Panc1 (cell line): ENCODE measurements around the gene CCN5. TPM values are rescaled to one million over a fixed set of nuclear protein-coding genes. Genes with fewer than 3 reads are reported as not detected.

Experiments used
- ATAC-seq: fragments of 200-7000 bp; cut with Tn5 transposase; 2 replicates; pipeline ENCODE4 v1.9.1; 2020; ENCODE audit warnings: mild to moderate bottlenecking, moderate library complexity
- BruUV-seq: library from RNA; stranded (reverse); fragments of 400-500 nt; replicated peaks from 2 replicates; lab custom pipeline; 2021; lab: Mats Ljungman, UMichigan
- CTCF ChIA-PET: fragments of 300-600 bp; sonication (Branson Sonifier 250); formaldehyde crosslinking; loops from one replicate; lab custom pipeline; 2022; ENCODE audit warnings: antibody characterized with exemption; lab: Charles Lee
- POLR2A ChIA-PET: fragments of 300-600 bp; sonication (Branson Sonifier 250); formaldehyde crosslinking; loops from one replicate; lab custom pipeline; 2022; ENCODE audit warnings: antibody characterized with exemption; lab: Charles Lee
- DNase-seq: peaks from one replicate; pipeline ENCODE4 v3.0.0-alpha.2; 2010; ENCODE audit warnings: low read depth, low spot score
- H3K27ac ChIP-seq: 2 replicates; pipeline ENCODE4 v1.5.1; 2011; ENCODE audit warnings: mild to moderate bottlenecking, low read length, inconsistent platforms
- H3K27me3 ChIP-seq: fragments of 200-500 bp; sonication (Bioruptor generic); 2 replicates; pipeline ENCODE4 v1.6.0; 2014; ENCODE audit warnings: low read length, inconsistent platforms; ENCODE audit not compliant: control insufficient read depth, insufficient read depth
- H3K36me3 ChIP-seq: fragments of 200-500 bp; sonication (Bioruptor generic); 2 replicates; pipeline ENCODE4 v1.5.1; 2014; ENCODE audit warnings: inconsistent platforms, mild to moderate bottlenecking, low read length, moderate library complexity; ENCODE audit not compliant: control insufficient read depth, insufficient read depth
- H3K4me1 ChIP-seq: 2 replicates; pipeline ENCODE4 v1.5.1; 2011; ENCODE audit warnings: inconsistent platforms, mild to moderate bottlenecking, low read length, moderate library complexity; ENCODE audit not compliant: control insufficient read depth, insufficient read depth
- H3K4me3 ChIP-seq, 2 experiments: 2 replicates each; pipeline ENCODE4 v1.5.1; 2011 to 2012; ENCODE audit warnings: low read depth in 2 of 2, low read length in 2 of 2, mild to moderate bottlenecking in 2 of 2, inconsistent platforms in 1 of 2, moderate library complexity in 1 of 2
- H3K9me3 ChIP-seq: fragments of 200-500 bp; sonication (Bioruptor generic); 2 replicates; pipeline ENCODE4 v1.5.1; 2014; ENCODE audit warnings: low read depth, mild to moderate bottlenecking, inconsistent platforms, low read length, moderate library complexity; ENCODE audit not compliant: control insufficient read depth, insufficient read depth
- POLR2AphosphoS5 ChIP-seq: IDR thresholded peaks from 2 replicates; pipeline ENCODE4 v1.6.1; 2012; ENCODE audit warnings: mild to moderate bottlenecking, low read depth, low read length, moderate library complexity
- SIN3A ChIP-seq: IDR thresholded peaks from 2 replicates; pipeline ENCODE4 v1.6.1; 2012; ENCODE audit warnings: low read depth, mild to moderate bottlenecking, low read length, moderate library complexity, borderline replicate concordance; ENCODE audit not compliant: insufficient read depth
- TCF7L2 ChIP-seq: IDR thresholded peaks from 2 replicates; pipeline ENCODE4 v1.6.1; 2011; ENCODE audit warnings: mild to moderate bottlenecking, low read depth, low read length, inconsistent platforms
- in situ Hi-C: cut with HindIII; loops from 2 replicates; pipeline ENCODE4 v1.10.0; 2016; ENCODE audit warnings: low sequenced_read_pairs, low pct_unique_long_range_greater_than_20kb
- intact Hi-C: fragments of 100-400 bp; cut with micrococcal nuclease; formaldehyde crosslinking; loops from one replicate; pipeline ENCODE4 v1.10.0; 2022; ENCODE audit not compliant: unreplicated experiment
- total RNA-seq: library from RNA; stranded (reverse); gene quantifications from one replicate; pipeline ENCODE4 v1.2.1, GENCODE V29; 2021; ENCODE audit not compliant: unreplicated experiment
- TF ChIP-seq, protein P1 (sequence below), 2 experiments: IDR thresholded peaks; 2 replicates each; pipeline ENCODE4 v1.6.1; 2011 to 2012; ENCODE audit warnings: low read depth in 2 of 2, control low read depth in 1 of 2, low read length in 1 of 2, mild to moderate bottlenecking in 1 of 2, moderate library complexity in 1 of 2; ENCODE audit not compliant: insufficient read depth in 1 of 2
- TF ChIP-seq, protein P2 (sequence below): fragments of 450-650 bp; IDR thresholded peaks from 2 replicates; pipeline ENCODE4 v1.5.1; 2017; ENCODE audit warnings: mild to moderate bottlenecking

The CCN5 gene
- total RNA-seq, 1 experiment from 2014 or later, result 15.2 TPM

DNA sequence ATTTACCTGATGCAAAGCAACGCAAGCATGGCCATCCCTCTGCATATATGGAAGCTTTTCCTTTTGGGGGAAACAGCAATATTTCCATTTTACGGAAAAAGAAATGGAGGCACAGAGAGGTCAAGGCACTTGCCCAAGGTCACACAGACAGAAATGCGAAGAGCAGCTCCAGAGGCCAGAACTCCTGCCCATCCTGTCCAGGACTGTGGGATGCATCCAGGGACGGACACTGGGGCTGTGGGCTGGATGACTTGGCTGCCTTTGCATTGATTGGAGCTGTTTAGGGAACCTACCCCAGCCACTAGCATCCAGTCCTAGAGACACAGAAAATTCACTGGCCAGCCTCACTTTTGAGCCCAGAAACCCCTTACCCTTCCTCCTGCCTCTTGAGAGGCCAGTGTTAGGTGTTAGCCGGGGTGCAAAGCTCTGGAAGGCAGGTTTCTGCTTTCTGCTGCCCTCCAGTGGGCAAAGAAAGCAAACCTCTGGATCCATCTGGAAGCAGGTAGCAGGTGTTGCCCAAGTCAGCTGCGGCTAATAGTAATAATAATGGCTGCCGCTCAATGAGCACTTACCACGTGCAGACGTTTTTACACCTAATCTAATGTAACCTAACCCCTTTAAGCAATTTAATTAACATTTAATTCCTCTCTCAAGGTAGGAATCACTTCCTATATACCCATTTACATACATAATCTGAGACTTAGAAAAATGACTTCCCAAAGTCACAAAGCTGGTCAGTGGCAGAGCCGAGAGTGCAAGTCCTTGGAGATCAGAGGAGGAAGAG is 31.7 kb upstream of the CCN5 start:
- POLR2A ChIA-PET, result no interaction called here
- Histone ChIP-seq H3K4me3 (no peak overlapping the region), H3K9me3 (no peaks in the 10 kb centered on the region), H3K4me1 (peaks cover 16% of the 10 kb centered on the region), H3K27ac (peak overlapping the region; percentile 84; the same call in 1 of the 2 replicates), H3K27me3 (no peaks in the 10 kb centered on the region), H3K36me3 (no peaks in the 10 kb centered on the region)
- TF ChIP-seq POLR2AphosphoS5, result no peak
- in situ Hi-C loops, result no loop called here
- DNase-seq (no peak), ATAC-seq (no peak)
- no TSS peak for BruUV-seq
- CTCF ChIA-PET, result interaction anchor here (0.6 to 1.1 kb wide), 2 partner anchors 52 to 243 kb away, joined by 3 to 4 read pairs; no protein-coding TSS in a partner anchor
- intact Hi-C loops, result loop anchor here (10.0 kb wide), 1 partner anchor 181 kb away; no protein-coding TSS in a partner anchor

DNA sequence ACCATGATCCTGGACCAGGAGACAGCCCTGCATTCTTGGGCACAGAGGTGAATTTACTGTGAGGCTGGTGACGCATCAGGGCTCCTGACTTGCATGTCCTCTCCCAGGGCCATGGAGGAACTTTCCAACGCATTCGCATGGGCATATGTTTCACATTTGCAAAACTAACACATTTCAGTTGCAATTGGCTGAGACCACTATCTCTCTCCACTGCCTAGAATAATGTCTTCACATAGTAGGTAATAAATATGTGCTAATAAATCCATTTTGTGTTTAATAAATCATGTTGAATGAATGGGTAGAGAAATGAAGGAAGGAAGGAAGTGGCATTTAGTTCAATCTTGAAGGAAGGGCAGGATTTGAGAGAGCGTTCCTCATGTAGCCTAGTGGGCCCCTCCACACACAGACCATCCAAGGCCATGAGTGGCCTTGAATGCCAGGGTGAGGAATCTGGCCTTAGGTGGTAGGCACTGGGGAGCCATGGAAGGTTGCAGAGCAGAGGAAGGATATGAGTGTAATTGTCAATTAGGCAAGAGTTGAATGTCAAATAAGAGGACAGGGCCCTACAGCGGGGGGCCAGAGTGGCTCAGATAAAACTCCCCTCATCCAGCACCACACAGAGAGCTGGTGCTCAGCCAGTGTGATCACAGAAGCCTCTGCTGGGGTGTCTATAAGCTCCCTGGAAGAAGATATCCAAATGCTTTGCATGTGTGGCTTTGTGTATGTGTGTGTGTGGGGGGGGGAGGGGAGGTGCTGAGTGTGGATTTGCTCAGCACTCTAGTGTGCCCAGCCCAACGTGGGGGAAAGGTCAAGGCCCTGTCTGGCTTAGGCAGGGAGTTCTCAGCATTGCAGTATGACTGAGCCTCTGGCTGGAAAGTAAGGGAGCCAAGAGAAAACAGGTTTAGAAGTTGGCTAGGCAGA is 30.9 kb upstream of the CCN5 start:
- no peaks in the 10 kb centered on the region for H3K27me3 ChIP-seq
- CTCF ChIA-PET, result interaction anchor here (0.7 to 2.6 kb wide), 3 partner anchors 34 to 51 kb away, joined by 3 to 33 read pairs (median 4); no protein-coding TSS in a partner anchor
- peak overlapping the region in 1 of 2 experiments; percentile 25; a peak in 1 of 4 replicates for H3K4me3 ChIP-seq
- intact Hi-C loops, result loop anchor here (10.0 kb wide), 1 partner anchor 180 kb away; no protein-coding TSS in a partner anchor
- H3K27ac ChIP-seq, result peak overlapping the region; percentile 84
- in situ Hi-C loops, result no loop called here
- TF ChIP-seq, protein P1, sequence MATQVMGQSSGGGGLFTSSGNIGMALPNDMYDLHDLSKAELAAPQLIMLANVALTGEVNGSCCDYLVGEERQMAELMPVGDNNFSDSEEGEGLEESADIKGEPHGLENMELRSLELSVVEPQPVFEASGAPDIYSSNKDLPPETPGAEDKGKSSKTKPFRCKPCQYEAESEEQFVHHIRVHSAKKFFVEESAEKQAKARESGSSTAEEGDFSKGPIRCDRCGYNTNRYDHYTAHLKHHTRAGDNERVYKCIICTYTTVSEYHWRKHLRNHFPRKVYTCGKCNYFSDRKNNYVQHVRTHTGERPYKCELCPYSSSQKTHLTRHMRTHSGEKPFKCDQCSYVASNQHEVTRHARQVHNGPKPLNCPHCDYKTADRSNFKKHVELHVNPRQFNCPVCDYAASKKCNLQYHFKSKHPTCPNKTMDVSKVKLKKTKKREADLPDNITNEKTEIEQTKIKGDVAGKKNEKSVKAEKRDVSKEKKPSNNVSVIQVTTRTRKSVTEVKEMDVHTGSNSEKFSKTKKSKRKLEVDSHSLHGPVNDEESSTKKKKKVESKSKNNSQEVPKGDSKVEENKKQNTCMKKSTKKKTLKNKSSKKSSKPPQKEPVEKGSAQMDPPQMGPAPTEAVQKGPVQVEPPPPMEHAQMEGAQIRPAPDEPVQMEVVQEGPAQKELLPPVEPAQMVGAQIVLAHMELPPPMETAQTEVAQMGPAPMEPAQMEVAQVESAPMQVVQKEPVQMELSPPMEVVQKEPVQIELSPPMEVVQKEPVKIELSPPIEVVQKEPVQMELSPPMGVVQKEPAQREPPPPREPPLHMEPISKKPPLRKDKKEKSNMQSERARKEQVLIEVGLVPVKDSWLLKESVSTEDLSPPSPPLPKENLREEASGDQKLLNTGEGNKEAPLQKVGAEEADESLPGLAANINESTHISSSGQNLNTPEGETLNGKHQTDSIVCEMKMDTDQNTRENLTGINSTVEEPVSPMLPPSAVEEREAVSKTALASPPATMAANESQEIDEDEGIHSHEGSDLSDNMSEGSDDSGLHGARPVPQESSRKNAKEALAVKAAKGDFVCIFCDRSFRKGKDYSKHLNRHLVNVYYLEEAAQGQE (IDR thresholded peaks at IDR 0.05; ENCODE audit: insufficient read depth in 1 of 2, low read depth in 2 of 2, low read length in 1 of 2), result no peak
- TF ChIP-seq POLR2AphosphoS5, result no peak
- TF ChIP-seq TCF7L2, result no peak
- TF ChIP-seq, protein P2, sequence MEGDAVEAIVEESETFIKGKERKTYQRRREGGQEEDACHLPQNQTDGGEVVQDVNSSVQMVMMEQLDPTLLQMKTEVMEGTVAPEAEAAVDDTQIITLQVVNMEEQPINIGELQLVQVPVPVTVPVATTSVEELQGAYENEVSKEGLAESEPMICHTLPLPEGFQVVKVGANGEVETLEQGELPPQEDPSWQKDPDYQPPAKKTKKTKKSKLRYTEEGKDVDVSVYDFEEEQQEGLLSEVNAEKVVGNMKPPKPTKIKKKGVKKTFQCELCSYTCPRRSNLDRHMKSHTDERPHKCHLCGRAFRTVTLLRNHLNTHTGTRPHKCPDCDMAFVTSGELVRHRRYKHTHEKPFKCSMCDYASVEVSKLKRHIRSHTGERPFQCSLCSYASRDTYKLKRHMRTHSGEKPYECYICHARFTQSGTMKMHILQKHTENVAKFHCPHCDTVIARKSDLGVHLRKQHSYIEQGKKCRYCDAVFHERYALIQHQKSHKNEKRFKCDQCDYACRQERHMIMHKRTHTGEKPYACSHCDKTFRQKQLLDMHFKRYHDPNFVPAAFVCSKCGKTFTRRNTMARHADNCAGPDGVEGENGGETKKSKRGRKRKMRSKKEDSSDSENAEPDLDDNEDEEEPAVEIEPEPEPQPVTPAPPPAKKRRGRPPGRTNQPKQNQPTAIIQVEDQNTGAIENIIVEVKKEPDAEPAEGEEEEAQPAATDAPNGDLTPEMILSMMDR, result no peak
- TF ChIP-seq SIN3A, result no peak
- H3K36me3 ChIP-seq, result no peaks in the 10 kb centered on the region
- BruUV-seq, result no TSS peak
- H3K9me3 ChIP-seq, result no peaks in the 10 kb centered on the region
- DNase-seq (no peak), ATAC-seq (peak; percentile 63)
- peaks cover 16% of the 10 kb centered on the region for H3K4me1 ChIP-seq
- POLR2A ChIA-PET, result interaction anchor here (0.9 kb wide), 1 partner anchor 49 kb away, joined by 3 read pairs; no protein-coding TSS in a partner anchor
